H9 (cell line): Measurements from ENCODE around the gene ALX4. TPM values are rescaled to one million over a fixed set of nuclear protein-coding genes. Genes with fewer than 3 reads are reported as not detected.

Experiments
- DNase-seq: peaks from one replicate; pipeline ENCODE4 v3.0.0-alpha.2; 2017
- H2AFZ ChIP-seq: one replicate; pipeline ENCODE4 v1.6.1; 2013; ENCODE audit warnings: mild to moderate bottlenecking, low read length, control low read depth, moderate library complexity
- H2AK5ac ChIP-seq: 2 replicates; pipeline ENCODE4 v1.6.1; 2013; ENCODE audit warnings: low read length, control low read depth, mixed read lengths; ENCODE audit not compliant: insufficient read length
- H2BK120ac ChIP-seq: one replicate; pipeline ENCODE4 v1.6.1; 2013; ENCODE audit warnings: low read depth, mild to moderate bottlenecking, low read length, control low read depth, inconsistent platforms; ENCODE audit not compliant: poor library complexity, severe bottlenecking
- H2BK12ac ChIP-seq: 2 replicates; pipeline ENCODE4 v1.6.1; 2013; ENCODE audit warnings: low read length, control low read depth, mixed read lengths, low read depth; ENCODE audit not compliant: insufficient read length
- H2BK15ac ChIP-seq: 2 replicates; pipeline ENCODE4 v1.6.1; 2013; ENCODE audit warnings: low read depth, low read length, control low read depth
- H2BK20ac ChIP-seq: one replicate; pipeline ENCODE4 v1.6.1; 2013; ENCODE audit warnings: low read depth, mild to moderate bottlenecking, low read length, control low read depth, inconsistent platforms; ENCODE audit not compliant: poor library complexity, severe bottlenecking
- H2BK5ac ChIP-seq: 2 replicates; pipeline ENCODE4 v1.6.1; 2013; ENCODE audit warnings: low read length, control low read depth, mixed read lengths; ENCODE audit not compliant: insufficient read length
- H3K14ac ChIP-seq: 2 replicates; pipeline ENCODE4 v1.6.1; 2013; ENCODE audit warnings: low read length, control low read depth; ENCODE audit not compliant: insufficient read depth
- H3K18ac ChIP-seq: 2 replicates; pipeline ENCODE4 v1.6.1; 2013; ENCODE audit warnings: low read depth, mild to moderate bottlenecking, mixed read lengths, low read length, control low read depth; ENCODE audit not compliant: insufficient read length
- H3K23ac ChIP-seq: 2 replicates; pipeline ENCODE4 v1.6.1; 2013; ENCODE audit warnings: low read length, control low read depth, mixed read lengths, low read depth; ENCODE audit not compliant: insufficient read length
- H3K23me2 ChIP-seq: 2 replicates; pipeline ENCODE4 v1.6.1; 2013; ENCODE audit warnings: low read depth, mild to moderate bottlenecking, mixed read lengths, low read length, control low read depth; ENCODE audit not compliant: insufficient read length, poor library complexity, severe bottlenecking
- H3K27ac ChIP-seq: 2 replicates; pipeline ENCODE4 v1.5.1; 2013; ENCODE audit warnings: low read length, control low read depth, mixed read lengths, low read depth; ENCODE audit not compliant: insufficient read length
- H3K27me3 ChIP-seq: 2 replicates; pipeline ENCODE4 v1.6.1; 2013; ENCODE audit warnings: low read length, control low read depth, inconsistent platforms; ENCODE audit not compliant: insufficient read depth
- H3K4ac ChIP-seq: 2 replicates; pipeline ENCODE4 v1.6.1; 2013; ENCODE audit warnings: low read depth, mild to moderate bottlenecking, control low read depth, inconsistent platforms, low read length, moderate library complexity
- H3K4me1 ChIP-seq: 2 replicates; pipeline ENCODE4 v1.6.1; 2013; ENCODE audit warnings: low read length, control low read depth, inconsistent platforms; ENCODE audit not compliant: insufficient read depth
- H3K4me2 ChIP-seq: 2 replicates; pipeline ENCODE4 v1.6.1; 2013; ENCODE audit warnings: low read length, control low read depth, mixed read lengths; ENCODE audit not compliant: insufficient read length, insufficient read depth
- H3K56ac ChIP-seq: 2 replicates; pipeline ENCODE4 v1.6.1; 2013; ENCODE audit warnings: low read depth, mild to moderate bottlenecking, mixed read lengths, low read length, control low read depth; ENCODE audit not compliant: insufficient read length
- H3K79me1 ChIP-seq: 2 replicates; pipeline ENCODE4 v1.6.1; 2013; ENCODE audit warnings: low read depth, mild to moderate bottlenecking, moderate library complexity, low read length, control low read depth, inconsistent platforms; ENCODE audit not compliant: insufficient read depth, poor library complexity, severe bottlenecking
- H3K79me2 ChIP-seq: 2 replicates; pipeline ENCODE4 v1.6.1; 2013; ENCODE audit warnings: low read length, control low read depth, inconsistent platforms; ENCODE audit not compliant: insufficient read depth
- H3K9ac ChIP-seq: 2 replicates; pipeline ENCODE4 v1.6.1; 2013; ENCODE audit warnings: low read length, control low read depth, mixed read lengths; ENCODE audit not compliant: insufficient read length; ENCODE audit errors: extremely low read depth
- H3K9me3 ChIP-seq: one replicate; pipeline ENCODE4 v1.6.1; 2013; ENCODE audit warnings: low read depth, low read length, inconsistent platforms; ENCODE audit not compliant: control insufficient read depth
- H3T11ph ChIP-seq: one replicate; pipeline ENCODE4 v1.6.1; 2013; ENCODE audit warnings: mild to moderate bottlenecking, low read length, control low read depth, inconsistent platforms
- H4K20me1 ChIP-seq: one replicate; pipeline ENCODE4 v1.6.1; 2013; ENCODE audit not compliant: control insufficient read depth, insufficient read length, insufficient read depth
- H4K5ac ChIP-seq: 2 replicates; pipeline ENCODE4 v1.6.1; 2013; ENCODE audit warnings: low read depth, mild to moderate bottlenecking, mixed read lengths, low read length, control low read depth; ENCODE audit not compliant: insufficient read length
- H4K8ac ChIP-seq: replicated peaks from 2 replicates; pipeline ENCODE4 v1.6.1; 2013; ENCODE audit warnings: low read length, control low read depth, mixed read lengths, low read depth; ENCODE audit not compliant: insufficient read length
- H4K91ac ChIP-seq: 2 replicates; pipeline ENCODE4 v1.6.1; 2013; ENCODE audit warnings: low read depth, mild to moderate bottlenecking, moderate library complexity, mixed read lengths, low read length, control low read depth; ENCODE audit not compliant: insufficient read length
- H3K27ac Mint-ChIP-seq, 3 experiments: 2 replicates in 2 of 3; 3 replicates in 1 of 3; pipeline ENCODE4 v1.8.0; 2020 to 2021; ENCODE audit warnings: mixed read lengths in 3 of 3, mild to moderate bottlenecking in 1 of 3, moderate library complexity in 1 of 3
- H3K27me3 Mint-ChIP-seq: 2 replicates; pipeline ENCODE4 v1.8.0; 2021; ENCODE audit warnings: low read depth, mild to moderate bottlenecking, moderate library complexity, mixed read lengths
- H3K36me3 Mint-ChIP-seq, 3 experiments: 2 replicates in 2 of 3; 3 replicates in 1 of 3; pipeline ENCODE4 v1.8.0; 2020 to 2021; ENCODE audit warnings: low read depth in 3 of 3, mixed read lengths in 3 of 3; ENCODE audit not compliant: insufficient read depth in 1 of 3
- H3K4me1 Mint-ChIP-seq, 2 experiments: 2 replicates each; pipeline ENCODE4 v1.8.0; 2020; ENCODE audit warnings: mixed read lengths in 2 of 2
- H3K4me3 Mint-ChIP-seq, 2 experiments: 2 replicates in 1 of 2; 3 replicates in 1 of 2; pipeline ENCODE4 v1.8.0; 2020 to 2021; ENCODE audit warnings: mild to moderate bottlenecking in 2 of 2, mixed read lengths in 2 of 2, moderate library complexity in 1 of 2
- H3K9me3 Mint-ChIP-seq, 2 experiments: 2 replicates in 1 of 2; 3 replicates in 1 of 2; pipeline ENCODE4 v1.8.0; 2020; ENCODE audit warnings: mild to moderate bottlenecking in 2 of 2, mixed read lengths in 2 of 2, moderate library complexity in 1 of 2
- CTCF ChIP-seq: fragments of 200-600 bp; sonication (generic); conservative IDR thresholded peaks from 3 replicates; pipeline ENCODE4 v1.8.0; 2021; ENCODE audit warnings: antibody characterized with exemption, mild to moderate bottlenecking
- WGBS: extraction: QIAGEN DNeasy Blood & Tissue Kit; methylation state at CpG from one replicate; pipeline ENCODE4 v1.1.7; 2013; ENCODE audit warnings: missing lambda C conversion rate, low lambda C conversion rate, mixed read lengths; ENCODE audit not compliant: insufficient read length; ENCODE audit errors: extremely low coverage; 5-methylcytosine and 5-hydroxymethylcytosine counted together
- total RNA-seq: library from RNA; stranded (reverse); gene quantifications from 2 replicates; pipeline ENCODE4 v1.2.1, GENCODE V29; 2021

Gene ALX4
- total RNA-seq, 1 experiment from 2014 or later: not detected

- Histone ChIP-seq H3K27ac (no peak overlapping the region), H3K14ac (no peak overlapping the region), H3T11ph (no peak overlapping the region), H2BK120ac (no peak overlapping the region), H2BK12ac (no peak overlapping the region), H2AFZ (no peak overlapping the region), H4K8ac (no peak overlapping the region), H2BK15ac (no peak overlapping the region), H3K79me2 (no peaks in the 10 kb centered on the region), H3K27me3 (no peaks in the 10 kb centered on the region), H3K4me1 (no peaks in the 10 kb centered on the region), H3K23me2 (no peaks in the 10 kb centered on the region), H3K4ac (no peak overlapping the region), H2AK5ac (no peak overlapping the region), H2BK5ac (no peak overlapping the region), H3K18ac (no peak overlapping the region), H2BK20ac (no peak overlapping the region), H3K4me2 (no peak overlapping the region), H3K9ac (no peak overlapping the region), H3K56ac (no peak overlapping the region), H4K5ac (no peak overlapping the region), H3K23ac (no peak overlapping the region), H3K79me1 (no peaks in the 10 kb centered on the region), H4K91ac (no peak overlapping the region), H4K20me1 (peaks cover 2% of the 10 kb centered on the region), H3K9me3 (no peaks in the 10 kb centered on the region)
- Mint-ChIP-seq H3K36me3 (no peaks in the 10 kb centered on the region), H3K27me3 (peaks cover 6% of the 10 kb centered on the region), H3K9me3 (no peaks in the 10 kb centered on the region), H3K4me3 (no peak overlapping the region), H3K27ac (no peak overlapping the region), H3K4me1 (0 out of 4 replicates have a peak, but pooled peaks cover 4 to 8% of the 10 kb centered on the region in 2 experiments)
- no peak for TF ChIP-seq CTCF
- WGBS: no CpG with 5 or more reads among the region's 3 CpGs
- DNase-seq: no peak
These were observed 47.8 kb upstream of the ALX4 start for GRCh38 chr11:44357711-44358110.
